ENCODE data around the gene GCAT. TPM values are rescaled to one million over a fixed set of nuclear protein-coding genes. Genes with fewer than 3 reads are reported as not detected.

The GCAT gene
- total RNA-seq, 3 donors from 2014 or later: 17.3 to 23.7 (median 21.6) TPM

DNA sequence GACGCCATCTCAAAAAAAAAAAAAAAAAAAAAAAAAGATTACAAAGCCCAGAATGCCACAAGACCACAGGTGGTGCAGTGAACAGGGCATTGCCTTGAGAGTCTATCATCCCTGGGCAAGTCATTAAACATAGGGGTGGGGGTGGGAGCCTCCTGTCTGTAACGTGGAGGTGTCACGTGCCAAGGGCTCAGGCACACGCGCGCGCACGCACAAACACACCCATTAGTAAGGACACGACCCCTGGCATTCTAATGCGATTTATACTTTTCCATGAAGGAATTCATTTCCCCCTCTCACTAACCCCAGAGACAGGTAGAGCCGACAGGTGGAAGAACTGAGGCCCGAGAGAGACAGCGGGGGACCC lies 5.8 kb upstream of the GCAT start:
- Histone ChIP-seq H3K9me3 (no peaks in the 10 kb centered on the region), H3K4me1 (peaks cover 0 to 12% of the 10 kb centered on the region in 2 donors), H3K4me3 (peak overlapping the region; percentile 51 to 78 (median 62)), H3K36me3 (no peaks in the 10 kb centered on the region), H3K27me3 (no peaks in the 10 kb centered on the region), H3K27ac (peak overlapping the region; percentile 89 to 94)
- intact Hi-C loops (cut with DNase I; ENCODE audit: low total_unique reads): no loop called here
- DNase-seq (ENCODE audit: low spot score in 2 of 2): no peak
- TF ChIP-seq POLR2A (IDR thresholded peaks at IDR 0.05) (no peak), POLR2AphosphoS5 (IDR thresholded peaks at IDR 0.05) (no peak)
- TF ChIP-seq, protein P1, sequence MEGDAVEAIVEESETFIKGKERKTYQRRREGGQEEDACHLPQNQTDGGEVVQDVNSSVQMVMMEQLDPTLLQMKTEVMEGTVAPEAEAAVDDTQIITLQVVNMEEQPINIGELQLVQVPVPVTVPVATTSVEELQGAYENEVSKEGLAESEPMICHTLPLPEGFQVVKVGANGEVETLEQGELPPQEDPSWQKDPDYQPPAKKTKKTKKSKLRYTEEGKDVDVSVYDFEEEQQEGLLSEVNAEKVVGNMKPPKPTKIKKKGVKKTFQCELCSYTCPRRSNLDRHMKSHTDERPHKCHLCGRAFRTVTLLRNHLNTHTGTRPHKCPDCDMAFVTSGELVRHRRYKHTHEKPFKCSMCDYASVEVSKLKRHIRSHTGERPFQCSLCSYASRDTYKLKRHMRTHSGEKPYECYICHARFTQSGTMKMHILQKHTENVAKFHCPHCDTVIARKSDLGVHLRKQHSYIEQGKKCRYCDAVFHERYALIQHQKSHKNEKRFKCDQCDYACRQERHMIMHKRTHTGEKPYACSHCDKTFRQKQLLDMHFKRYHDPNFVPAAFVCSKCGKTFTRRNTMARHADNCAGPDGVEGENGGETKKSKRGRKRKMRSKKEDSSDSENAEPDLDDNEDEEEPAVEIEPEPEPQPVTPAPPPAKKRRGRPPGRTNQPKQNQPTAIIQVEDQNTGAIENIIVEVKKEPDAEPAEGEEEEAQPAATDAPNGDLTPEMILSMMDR (IDR thresholded peaks at IDR 0.05): no peak

DNA sequence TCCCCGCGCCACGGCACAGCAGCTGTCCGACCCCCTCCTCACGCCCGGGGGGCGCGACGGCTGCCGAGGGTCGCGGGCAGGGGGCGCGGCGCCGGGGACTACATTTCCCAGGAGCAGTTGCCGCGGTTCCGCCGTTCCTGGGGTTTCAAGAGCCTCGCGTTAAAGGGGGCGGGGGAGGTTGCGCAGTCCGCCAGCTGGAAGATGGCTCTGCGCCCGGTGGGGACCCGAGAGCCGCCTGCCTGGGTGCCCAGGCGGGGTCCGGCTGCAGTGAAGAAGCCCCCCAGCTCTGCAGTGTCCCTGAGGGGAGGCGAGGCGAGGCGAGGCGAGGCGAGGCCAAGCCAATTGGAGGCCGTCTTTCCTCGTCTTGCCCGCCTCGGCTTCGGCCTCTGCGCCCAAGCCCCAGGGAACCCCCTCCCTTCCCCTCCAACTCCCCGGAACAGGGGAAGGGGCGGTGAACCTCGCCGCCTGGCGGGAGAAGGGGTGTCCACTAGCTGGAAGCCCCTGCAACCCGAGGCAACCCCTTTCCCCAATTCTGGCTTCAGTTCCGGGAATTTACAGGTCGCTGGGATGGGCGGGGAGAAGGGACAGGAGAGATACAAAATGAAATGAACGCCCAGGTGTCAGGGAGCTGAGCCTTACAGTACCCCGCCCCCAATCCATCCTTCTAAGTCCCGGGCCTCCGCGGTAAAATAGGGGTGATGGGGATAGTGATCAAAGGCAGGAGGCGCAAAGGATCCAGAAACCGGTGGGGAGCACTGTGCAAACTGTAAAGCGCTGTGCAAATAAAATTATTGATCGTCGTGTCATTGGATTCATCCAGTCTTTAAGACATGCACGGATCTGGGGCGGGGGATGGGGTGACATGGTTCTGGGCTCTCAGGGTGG lies 5.2 kb upstream of the GCAT start:
- H3K36me3 ChIP-seq: no peaks in the 10 kb centered on the region
- peaks cover 0 to 12% of the 10 kb centered on the region in 2 donors for H3K4me1 ChIP-seq
- peak overlapping the region; percentile 89 to 94 for H3K27ac ChIP-seq
- H3K9me3 ChIP-seq: no peaks in the 10 kb centered on the region
- H3K27me3 ChIP-seq: no peaks in the 10 kb centered on the region
- no peak for TF ChIP-seq POLR2A (IDR thresholded peaks at IDR 0.05)
- TF ChIP-seq, protein P1 (IDR thresholded peaks at IDR 0.05): no peak
- peak; percentile 12 to 71 (median 41) for TF ChIP-seq POLR2AphosphoS5 (IDR thresholded peaks at IDR 0.05)
- peak overlapping the region; percentile 51 to 78 (median 62) for H3K4me3 ChIP-seq
- intact Hi-C loops (cut with DNase I; ENCODE audit: low total_unique reads): no loop called here
- peak in 1 of 2 donors; percentile 50 for DNase-seq (ENCODE audit: low spot score in 2 of 2)

DNA sequence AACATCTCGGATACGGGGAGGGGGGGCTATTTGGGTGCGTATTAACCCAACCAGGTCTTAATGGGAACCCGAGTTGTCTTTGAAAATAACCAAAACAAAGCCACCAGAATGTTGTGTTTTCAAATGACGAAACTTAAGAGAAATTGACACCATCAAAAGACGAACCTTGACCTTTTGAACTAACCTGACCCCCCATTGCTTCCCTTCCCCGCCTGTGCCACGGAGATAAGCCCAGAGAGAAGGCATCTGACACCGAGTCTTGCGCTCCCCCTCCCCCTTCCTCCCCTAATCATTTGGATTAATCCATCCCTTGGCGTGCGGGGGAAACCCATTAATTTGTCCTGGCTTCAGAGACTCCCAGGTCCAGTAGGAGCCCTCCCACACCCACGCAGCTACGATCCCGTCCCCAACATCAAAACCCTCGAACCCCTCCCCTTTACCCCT lies 4.5 kb upstream of the GCAT start:
- H3K9me3 ChIP-seq: no peaks in the 10 kb centered on the region
- peak overlapping the region; percentile 89 to 94 for H3K27ac ChIP-seq
- no peak for DNase-seq (ENCODE audit: low spot score in 2 of 2)
- H3K4me3 ChIP-seq: peak overlapping the region; percentile 51 to 78 (median 62)
- intact Hi-C loops (cut with DNase I; ENCODE audit: low total_unique reads): no loop called here
- no peak for TF ChIP-seq POLR2AphosphoS5 (IDR thresholded peaks at IDR 0.05)
- TF ChIP-seq POLR2A (IDR thresholded peaks at IDR 0.05): no peak
- TF ChIP-seq, protein P1 (IDR thresholded peaks at IDR 0.05): no peak
- H3K4me1 ChIP-seq: peaks cover under 1 to 12% of the 10 kb centered on the region in 2 donors
- no peaks in the 10 kb centered on the region for H3K36me3 ChIP-seq
- H3K27me3 ChIP-seq: no peaks in the 10 kb centered on the region

DNA sequence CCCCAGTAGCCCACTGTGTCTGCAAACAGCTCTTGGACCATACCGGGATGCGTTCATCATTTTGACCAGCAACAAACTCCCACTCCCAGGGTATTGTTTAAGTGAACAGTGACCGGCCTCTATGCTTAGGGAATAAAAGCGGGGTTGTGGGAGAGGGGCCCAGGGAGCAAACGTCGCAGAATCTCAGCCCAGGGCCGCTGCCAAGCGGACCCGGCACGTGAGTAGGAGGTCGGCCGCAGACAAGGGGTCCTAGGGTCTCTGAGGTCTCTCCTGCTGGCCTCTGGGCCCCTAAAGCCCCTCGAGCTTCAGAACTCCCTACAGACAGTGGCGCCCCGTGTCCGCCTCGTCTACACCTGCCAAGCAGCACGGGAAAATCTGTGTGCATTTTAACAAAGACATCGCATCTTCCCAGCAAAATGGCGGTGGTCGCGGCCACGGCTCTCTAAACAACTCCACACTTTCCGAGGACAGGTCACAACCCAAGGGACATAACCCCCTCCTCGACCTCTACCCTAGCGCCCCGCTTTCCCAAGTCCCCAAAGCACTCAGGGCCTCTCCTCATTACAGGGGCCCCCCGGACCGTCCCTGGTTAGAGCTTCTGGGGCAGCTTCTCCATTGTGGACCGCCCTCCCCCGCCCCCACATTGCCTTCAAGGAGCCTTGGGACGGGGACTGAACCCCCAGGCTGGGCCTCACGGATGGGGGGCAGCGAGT lies 3.9 kb upstream of the GCAT start:
- no peak for DNase-seq (ENCODE audit: low spot score in 2 of 2)
- intact Hi-C loops (cut with DNase I; ENCODE audit: low total_unique reads): no loop called here
- Histone ChIP-seq H3K27me3 (no peaks in the 10 kb centered on the region), H3K36me3 (no peaks in the 10 kb centered on the region), H3K9me3 (no peaks in the 10 kb centered on the region), H3K4me1 (peaks cover 4 to 12% of the 10 kb centered on the region in 2 donors), H3K4me3 (peak overlapping the region; percentile 58 to 78 (median 69)), H3K27ac (peak overlapping the region; percentile 94 to 98)
- no peak for TF ChIP-seq POLR2AphosphoS5 (IDR thresholded peaks at IDR 0.05)
- no peak for TF ChIP-seq POLR2A (IDR thresholded peaks at IDR 0.05)
- TF ChIP-seq, protein P1 (IDR thresholded peaks at IDR 0.05): no peak
